ENCODE results near the gene FAM174B. TPM values are rescaled to one million over a fixed set of nuclear protein-coding genes. Genes with fewer than 3 reads are reported as not detected.

FAM174B gene
- total RNA-seq, 1 donor from 2014 or later, result 11.0 TPM

DNA sequence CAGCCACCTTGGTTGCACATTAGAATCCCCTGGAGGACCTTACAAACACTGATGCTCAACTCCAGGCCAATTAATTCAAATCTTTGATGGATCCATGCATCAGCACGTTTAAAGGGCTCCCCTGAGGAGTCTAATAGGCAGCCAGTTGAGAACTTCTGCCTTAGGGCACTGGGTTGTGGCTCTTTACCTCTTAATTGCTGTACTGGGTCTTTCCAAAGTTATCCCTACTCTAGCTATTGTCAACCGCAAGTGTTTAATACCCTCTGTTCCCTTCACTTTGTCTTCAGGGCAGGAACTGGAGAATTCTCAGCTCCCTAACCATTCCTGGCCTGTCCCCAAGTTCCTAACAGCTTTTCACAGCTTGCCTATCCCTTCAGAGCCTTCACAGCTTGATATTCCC lies 15.0 kb upstream of the FAM174B start:
- H3K36me3 Mint-ChIP-seq (ENCODE audit: unreplicated experiment), result no peaks in the 10 kb centered on the region
- peaks cover 22% of the 10 kb centered on the region for H3K27me3 Mint-ChIP-seq (ENCODE audit: unreplicated experiment)
- TF ChIP-seq, protein P1, sequence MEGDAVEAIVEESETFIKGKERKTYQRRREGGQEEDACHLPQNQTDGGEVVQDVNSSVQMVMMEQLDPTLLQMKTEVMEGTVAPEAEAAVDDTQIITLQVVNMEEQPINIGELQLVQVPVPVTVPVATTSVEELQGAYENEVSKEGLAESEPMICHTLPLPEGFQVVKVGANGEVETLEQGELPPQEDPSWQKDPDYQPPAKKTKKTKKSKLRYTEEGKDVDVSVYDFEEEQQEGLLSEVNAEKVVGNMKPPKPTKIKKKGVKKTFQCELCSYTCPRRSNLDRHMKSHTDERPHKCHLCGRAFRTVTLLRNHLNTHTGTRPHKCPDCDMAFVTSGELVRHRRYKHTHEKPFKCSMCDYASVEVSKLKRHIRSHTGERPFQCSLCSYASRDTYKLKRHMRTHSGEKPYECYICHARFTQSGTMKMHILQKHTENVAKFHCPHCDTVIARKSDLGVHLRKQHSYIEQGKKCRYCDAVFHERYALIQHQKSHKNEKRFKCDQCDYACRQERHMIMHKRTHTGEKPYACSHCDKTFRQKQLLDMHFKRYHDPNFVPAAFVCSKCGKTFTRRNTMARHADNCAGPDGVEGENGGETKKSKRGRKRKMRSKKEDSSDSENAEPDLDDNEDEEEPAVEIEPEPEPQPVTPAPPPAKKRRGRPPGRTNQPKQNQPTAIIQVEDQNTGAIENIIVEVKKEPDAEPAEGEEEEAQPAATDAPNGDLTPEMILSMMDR (IDR thresholded peaks at IDR 0.05), result no peak
- no peaks in the 10 kb centered on the region for H3K9me3 Mint-ChIP-seq (ENCODE audit: unreplicated experiment)
- no peak overlapping the region for H3K27ac Mint-ChIP-seq (ENCODE audit: unreplicated experiment)
- DNase-seq (ENCODE audit: extremely low spot score, unreplicated experiment), result no peak
- no peak overlapping the region for H3K4me3 Mint-ChIP-seq (ENCODE audit: unreplicated experiment)
- H3K4me1 Mint-ChIP-seq (ENCODE audit: unreplicated experiment), result peaks cover 26% of the 10 kb centered on the region

DNA sequence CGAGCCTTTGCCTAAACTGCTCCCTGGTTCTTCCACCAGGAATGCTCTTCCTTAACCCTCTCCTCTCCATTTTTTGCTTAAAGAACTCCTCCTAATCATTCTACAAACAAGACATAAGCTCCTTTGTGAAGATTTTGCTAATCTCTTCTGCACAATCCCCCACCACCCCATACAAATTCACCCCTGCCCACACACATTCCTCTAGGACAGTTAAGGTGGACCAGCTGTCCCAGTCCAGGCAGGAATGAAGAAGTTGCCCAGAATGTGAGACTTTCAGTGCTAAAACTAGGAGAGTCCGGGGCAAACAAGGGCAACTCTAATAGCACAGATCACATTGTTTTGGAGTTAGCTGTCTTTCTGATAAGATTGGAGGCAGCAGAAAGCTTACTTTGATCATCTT lies 13.9 kb upstream of the FAM174B start:
- TF ChIP-seq, protein P1 (IDR thresholded peaks at IDR 0.05), result no peak
- Mint-ChIP-seq H3K27me3 (ENCODE audit: unreplicated experiment) (peaks cover 22% of the 10 kb centered on the region), H3K27ac (ENCODE audit: unreplicated experiment) (no peak overlapping the region)

DNA sequence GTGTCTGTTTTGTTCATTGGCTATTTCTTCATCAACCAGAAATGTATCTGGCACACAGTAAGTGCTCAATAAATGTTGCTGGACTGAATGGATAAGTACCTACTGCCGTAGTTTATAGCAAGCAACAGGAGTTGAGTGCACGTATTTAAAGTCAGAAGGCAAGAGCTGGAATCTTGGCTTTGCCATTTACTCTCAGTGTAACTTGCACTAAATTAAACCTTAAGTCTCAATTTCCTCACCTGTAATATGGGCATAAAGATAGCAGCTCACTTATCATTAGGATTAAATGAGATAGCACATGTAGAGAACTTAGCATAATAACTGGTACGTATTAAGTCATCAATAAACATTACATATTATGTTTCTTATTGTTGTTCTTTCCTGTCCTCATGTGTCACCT lies 13.0 kb upstream of the FAM174B start:
- no peak for DNase-seq (ENCODE audit: extremely low spot score, unreplicated experiment)

More for the DNA sequence above, 13.9 kb upstream of the FAM174B start:
- DNase-seq (ENCODE audit: extremely low spot score, unreplicated experiment), result no peak
- no peak overlapping the region for H3K4me3 Mint-ChIP-seq (ENCODE audit: unreplicated experiment)
- H3K4me1 Mint-ChIP-seq (ENCODE audit: unreplicated experiment), result peaks cover 37% of the 10 kb centered on the region
- H3K36me3 Mint-ChIP-seq (ENCODE audit: unreplicated experiment), result no peaks in the 10 kb centered on the region
- no peaks in the 10 kb centered on the region for H3K9me3 Mint-ChIP-seq (ENCODE audit: unreplicated experiment)

DNA sequence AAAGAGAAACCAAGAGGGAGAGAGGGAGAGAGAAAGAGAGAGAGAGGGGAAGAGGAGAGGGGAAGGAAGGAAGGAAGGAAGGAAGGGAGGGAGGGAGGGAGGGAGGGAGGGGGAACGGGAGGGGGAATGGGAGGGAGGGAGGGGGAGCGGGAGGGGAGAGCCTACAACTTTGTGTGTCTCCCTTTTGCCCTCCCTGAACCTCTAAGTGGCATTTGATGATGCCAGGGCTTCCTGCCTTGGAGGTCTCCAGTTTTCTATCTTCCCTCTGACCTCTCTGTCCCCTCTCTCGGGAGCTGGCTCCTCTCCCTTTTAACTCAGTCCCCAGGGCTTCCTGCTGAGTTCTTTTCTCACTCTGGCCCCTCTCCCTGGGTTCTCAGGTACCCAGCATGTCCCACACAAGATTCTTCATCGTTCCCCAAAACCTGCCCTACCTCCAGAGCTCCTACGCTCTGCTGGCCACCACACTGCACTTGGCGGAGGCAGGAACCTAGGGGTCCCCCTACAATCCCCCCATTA lies 12.5 kb upstream of the FAM174B start:
- no peaks in the 10 kb centered on the region for H3K36me3 Mint-ChIP-seq (ENCODE audit: unreplicated experiment)
- H3K9me3 Mint-ChIP-seq (ENCODE audit: unreplicated experiment), result no peaks in the 10 kb centered on the region
- TF ChIP-seq, protein P1 (IDR thresholded peaks at IDR 0.05), result no peak
- peak overlapping the region; percentile 51 for H3K27ac Mint-ChIP-seq (ENCODE audit: unreplicated experiment)
- peaks cover 40% of the 10 kb centered on the region for H3K4me1 Mint-ChIP-seq (ENCODE audit: unreplicated experiment)
- H3K27me3 Mint-ChIP-seq (ENCODE audit: unreplicated experiment), result peaks cover 20% of the 10 kb centered on the region
- DNase-seq (ENCODE audit: extremely low spot score, unreplicated experiment), result no peak
- H3K4me3 Mint-ChIP-seq (ENCODE audit: unreplicated experiment), result no peak overlapping the region

More for the DNA sequence above, 13.0 kb upstream of the FAM174B start:
- peaks cover 20% of the 10 kb centered on the region for H3K27me3 Mint-ChIP-seq (ENCODE audit: unreplicated experiment)
- no peaks in the 10 kb centered on the region for H3K36me3 Mint-ChIP-seq (ENCODE audit: unreplicated experiment)
- no peak overlapping the region for H3K4me3 Mint-ChIP-seq (ENCODE audit: unreplicated experiment)
- TF ChIP-seq, protein P1 (IDR thresholded peaks at IDR 0.05), result no peak
- no peak overlapping the region for H3K27ac Mint-ChIP-seq (ENCODE audit: unreplicated experiment)
- peaks cover 40% of the 10 kb centered on the region for H3K4me1 Mint-ChIP-seq (ENCODE audit: unreplicated experiment)
- no peaks in the 10 kb centered on the region for H3K9me3 Mint-ChIP-seq (ENCODE audit: unreplicated experiment)

DNA sequence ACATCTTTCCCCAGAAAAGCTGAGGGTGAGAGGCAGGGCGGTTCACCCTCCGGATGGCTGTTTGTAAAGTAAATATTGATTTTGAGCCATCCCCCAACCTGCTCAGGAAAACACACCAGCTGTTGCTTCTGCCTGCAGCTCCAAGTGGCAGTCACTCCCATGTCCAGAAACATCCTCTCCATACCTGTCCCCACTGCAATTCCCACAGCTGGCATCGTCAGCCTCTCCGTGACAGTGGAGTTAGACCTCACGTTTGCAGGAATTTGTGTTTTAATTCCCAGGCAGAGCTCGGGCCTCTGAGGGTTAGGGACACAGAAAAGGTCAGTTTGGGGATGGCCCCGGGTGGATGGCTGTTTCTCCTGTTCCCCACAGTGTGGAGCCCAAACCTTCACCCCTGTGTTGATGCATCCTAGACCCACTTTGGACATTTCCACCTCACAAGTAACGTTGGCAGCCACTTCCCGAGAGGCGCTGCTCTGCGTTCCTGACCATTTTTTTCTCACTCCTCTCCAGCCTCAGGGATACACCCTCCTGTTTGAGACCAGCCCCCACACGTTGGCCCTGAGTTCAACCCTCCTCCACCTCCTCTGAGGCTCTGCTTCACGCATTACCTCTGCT lies 11.8 kb upstream of the FAM174B start:
- H3K36me3 Mint-ChIP-seq (ENCODE audit: unreplicated experiment), result no peaks in the 10 kb centered on the region
- peak overlapping the region; percentile 69 for H3K27ac Mint-ChIP-seq (ENCODE audit: unreplicated experiment)
- H3K4me3 Mint-ChIP-seq (ENCODE audit: unreplicated experiment), result no peak overlapping the region
- H3K27me3 Mint-ChIP-seq (ENCODE audit: unreplicated experiment), result peaks cover 15% of the 10 kb centered on the region
- DNase-seq (ENCODE audit: extremely low spot score, unreplicated experiment), result no peak
- TF ChIP-seq, protein P1 (IDR thresholded peaks at IDR 0.05), result no peak
- H3K9me3 Mint-ChIP-seq (ENCODE audit: unreplicated experiment), result no peaks in the 10 kb centered on the region
- H3K4me1 Mint-ChIP-seq (ENCODE audit: unreplicated experiment), result peaks cover 40% of the 10 kb centered on the region

Data from osteocyte (in vitro differentiated cells).